HG03060 (cell line): ENCODE measurements around the gene DCLRE1B.
A peak's percentile ranks its signal among the peaks of the same experiment; 100 is the strongest.

Experiments
- ATAC-seq: cut with Tn5 transposase; IDR thresholded peaks from one replicate; pipeline ENCODE4 v1.9.1; 2021; ENCODE audit warnings: low read depth, moderate number of reproducible peaks; ENCODE audit not compliant: unreplicated experiment

Gene DCLRE1B

GRCh38 chr1:113918243-113918642 is 13.1 kb downstream of the DCLRE1B start:
- no peak for ATAC-seq

- ATAC-seq = no peak
These were observed 17.8 kb downstream of the DCLRE1B start for GRCh38 chr1:113922957-113923356.

GRCh38 chr1:113924473-113924872 is 19.3 kb downstream of the DCLRE1B start:
- ATAC-seq = no peak

GRCh38 chr1:113928187-113928930 is 23.2 kb downstream of the DCLRE1B start:
- no peak for ATAC-seq

- ATAC-seq = peak; percentile 56
These were observed 24.0 kb downstream of the DCLRE1B start, which contains the start of gene HIPK1 for GRCh38 chr1:113928941-113929749. Gene HIPK1, plus strand, starts transcription at chr1:113929324.

GRCh38 chr1:113929750-113930498 is 24.8 kb downstream of the DCLRE1B start:
- ATAC-seq = peak; percentile 8

GRCh38 chr1:113930499-113931161 is 25.5 kb downstream of the DCLRE1B start:
- ATAC-seq = peak; percentile 14

GRCh38 chr1:113931451-113931851 is 26.3 kb downstream of the DCLRE1B start:
- no peak for ATAC-seq

GRCh38 chr1:113934006-113934405 is 28.9 kb downstream of the DCLRE1B start:
- no peak for ATAC-seq

- no peak for ATAC-seq
These were observed 29.5 kb downstream of the DCLRE1B start for GRCh38 chr1:113934511-113935055.

- no peak for ATAC-seq
These were observed 30.1 kb downstream of the DCLRE1B start for GRCh38 chr1:113935176-113935575.

GRCh38 chr1:113935970-113936369 is 30.8 kb downstream of the DCLRE1B start:
- no peak for ATAC-seq

GRCh38 chr1:113937146-113937545 is 32.0 kb downstream of the DCLRE1B start:
- no peak for ATAC-seq

GRCh38 chr1:113938192-113938591 is 33.1 kb downstream of the DCLRE1B start:
- no peak for ATAC-seq

GRCh38 chr1:113940365-113941244 is 35.5 kb downstream of the DCLRE1B start:
- no peak for ATAC-seq

- no peak for ATAC-seq
These were observed 36.1 kb downstream of the DCLRE1B start for GRCh38 chr1:113941245-113941559.

GRCh38 chr1:113942527-113942926 is 37.4 kb downstream of the DCLRE1B start:
- ATAC-seq = no peak

GRCh38 chr1:113943028-113943811 is 38.1 kb downstream of the DCLRE1B start:
- no peak for ATAC-seq

- ATAC-seq = no peak
These were observed 40.2 kb downstream of the DCLRE1B start for GRCh38 chr1:113945329-113945728.
